ENCODE results near the gene SGO1. TPM values are rescaled to one million over a fixed set of nuclear protein-coding genes. Genes with fewer than 3 reads are reported as not detected.

Gene SGO1
- total RNA-seq, 1 experiment from 2014 or later: 18.2 TPM

Small RNA genes lying within 50 kb of the gene (small RNA-seq; reads per million reads assigned to genes)
- not detected for gene MIR3135A

Other genes starting within 250 kb of the SGO1 start
- gene RAB5A, start 239.1 kb downstream of the SGO1 start, total RNA-seq (2014; rRNA removed; shearing (Covaris generic)): 44.7 and 66.5 TPM in 2 replicates
- not detected in 2 replicates for gene PP2D1, start 173.9 kb downstream of the SGO1 start, total RNA-seq (2014; rRNA removed; shearing (Covaris generic))
- 10.2 and 16.7 TPM in 2 replicates for gene KAT2B, start 145.8 kb downstream of the SGO1 start, total RNA-seq (2014; rRNA removed; shearing (Covaris generic))

Measured in HT1080 (cell line).